HG02852 (cell line): Measurements from ENCODE around the gene ORM2.
"Not testable (repeated sequence)": the region's sequence is repeated elsewhere in the genome, so short reads cannot be mapped to it uniquely, and the experiment has no call there.

ENCODE experiments used
- ATAC-seq: cut with Tn5 transposase; IDR thresholded peaks from one replicate; pipeline ENCODE4 v1.9.1; 2021; ENCODE audit warnings: mild to moderate bottlenecking, moderate library complexity; ENCODE audit not compliant: unreplicated experiment

The ORM2 gene

DNA sequence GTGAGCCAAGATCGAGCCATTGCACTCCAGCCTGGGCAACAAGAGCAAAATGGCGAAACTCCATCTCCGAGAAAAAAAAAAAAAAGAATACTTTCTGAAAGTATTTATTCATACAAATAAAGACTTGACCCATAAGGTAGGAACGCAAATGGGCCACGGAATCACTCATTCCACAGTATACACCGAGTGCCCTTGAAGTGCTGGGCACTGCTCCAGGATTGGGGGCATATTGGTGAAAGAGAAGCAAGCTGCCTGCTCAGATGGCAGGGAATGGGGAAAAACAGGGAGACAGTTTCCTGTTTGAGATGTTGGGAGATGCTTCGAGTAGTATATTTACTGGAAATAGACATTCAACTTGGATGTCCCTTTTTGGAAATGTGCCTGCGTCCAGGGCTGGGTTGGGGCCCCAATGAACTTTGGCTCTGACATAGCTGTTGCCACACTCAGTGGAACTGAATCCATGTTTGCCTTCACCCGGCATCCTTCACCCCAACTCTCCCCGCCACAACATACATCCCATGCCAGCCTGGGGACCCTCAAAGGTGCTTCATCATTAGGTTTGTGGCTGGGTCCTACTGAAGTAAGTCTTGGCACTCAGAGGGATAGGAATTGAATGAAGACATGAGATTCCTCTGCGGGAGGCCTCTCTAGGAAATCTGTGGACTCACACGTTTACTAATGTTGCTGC, 588 bp upstream of the ORM2 start:
- ATAC-seq, result not testable (repeated sequence)

DNA sequence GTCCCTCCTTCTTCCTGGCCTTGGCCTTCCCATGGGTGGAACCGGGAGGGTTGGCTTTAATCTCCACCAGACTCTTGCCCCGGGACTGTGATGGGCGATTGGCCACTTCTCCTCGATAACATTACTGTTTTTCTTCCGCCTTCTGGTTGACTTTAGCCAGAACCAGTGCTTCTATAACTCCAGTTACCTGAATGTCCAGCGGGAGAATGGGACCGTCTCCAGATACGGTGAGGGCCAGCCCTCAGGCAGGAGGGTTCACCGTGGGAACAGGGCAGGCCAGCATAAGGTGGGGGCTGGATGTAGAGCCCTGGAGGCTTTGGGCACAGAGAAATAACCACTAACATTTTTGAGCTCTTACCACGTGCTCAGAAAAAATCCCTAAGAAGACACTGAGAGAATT, 967 bp downstream of the ORM2 start:
- ATAC-seq, result no peak

DNA sequence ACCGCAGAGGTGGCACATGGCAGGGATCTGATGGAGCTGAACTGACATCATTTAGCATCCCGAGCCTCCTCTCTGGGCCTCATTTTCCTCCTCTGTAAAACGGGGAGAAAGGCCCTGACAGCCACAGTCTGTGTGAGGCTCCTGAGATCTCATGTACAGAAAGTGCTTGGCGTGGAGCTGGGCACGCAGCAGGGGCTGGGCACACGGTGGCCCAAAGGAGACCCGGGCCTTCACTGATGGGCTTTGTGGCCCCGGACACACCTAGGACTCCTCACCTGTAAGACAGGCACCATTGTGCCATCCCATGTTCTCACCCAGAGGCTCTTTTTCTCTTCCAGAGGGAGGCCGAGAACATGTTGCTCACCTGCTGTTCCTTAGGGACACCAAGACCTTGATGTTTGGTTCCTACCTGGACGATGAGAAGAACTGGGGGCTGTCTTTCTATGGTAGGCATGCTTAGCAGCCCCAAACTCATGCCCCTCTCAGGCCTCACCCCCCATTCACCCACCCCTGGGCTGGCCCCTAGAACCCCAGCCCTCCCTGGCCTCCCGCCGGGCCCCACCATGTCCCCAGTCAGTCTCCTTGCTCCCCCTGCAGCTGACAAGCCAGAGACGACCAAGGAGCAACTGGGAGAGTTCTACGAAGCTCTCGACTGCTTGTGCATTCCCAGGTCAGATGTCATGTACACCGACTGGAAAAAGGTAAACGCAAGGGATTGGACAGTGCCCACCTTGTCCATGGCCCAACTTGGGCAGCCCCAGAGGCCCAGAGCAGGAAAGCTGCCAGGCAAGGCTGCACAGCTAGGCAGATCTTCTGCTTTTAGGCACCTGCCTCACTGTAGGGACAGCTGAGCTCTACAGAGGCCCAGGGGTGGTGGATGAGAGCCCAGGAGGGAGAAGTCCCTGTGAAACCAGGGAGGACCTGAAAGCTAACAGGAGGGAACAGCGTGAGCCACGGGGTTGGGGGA, 1.8 kb downstream of the ORM2 start:
- ATAC-seq, result not testable (repeated sequence)

DNA sequence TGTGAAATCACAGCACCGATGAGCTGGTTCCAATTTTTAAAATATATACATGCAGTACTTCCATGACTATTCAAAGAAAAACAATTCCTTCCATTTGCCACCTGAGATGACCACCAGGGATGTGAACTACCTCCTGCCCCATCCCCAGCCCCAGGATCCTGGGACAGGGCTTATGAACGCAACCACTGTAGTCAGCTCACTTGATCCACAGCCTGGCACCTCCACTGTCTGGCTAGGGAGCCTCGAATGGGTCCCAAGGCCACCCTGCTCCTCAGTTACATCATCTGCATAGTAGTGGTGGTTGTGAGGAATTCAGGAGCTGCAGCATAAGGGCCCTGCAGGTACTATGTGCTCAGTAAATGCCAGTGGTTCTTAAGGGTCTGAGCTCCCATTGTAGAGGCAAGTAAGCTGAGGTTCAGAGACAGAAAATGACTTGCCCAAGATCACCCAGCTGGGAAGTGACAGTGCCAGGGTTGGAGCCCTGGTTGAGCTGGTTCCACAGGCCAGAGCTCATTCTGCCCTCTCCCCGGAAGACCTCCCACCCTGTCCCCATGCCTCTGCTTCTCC, 2.9 kb downstream of the ORM2 start:
- ATAC-seq, result not testable (repeated sequence)

DNA sequence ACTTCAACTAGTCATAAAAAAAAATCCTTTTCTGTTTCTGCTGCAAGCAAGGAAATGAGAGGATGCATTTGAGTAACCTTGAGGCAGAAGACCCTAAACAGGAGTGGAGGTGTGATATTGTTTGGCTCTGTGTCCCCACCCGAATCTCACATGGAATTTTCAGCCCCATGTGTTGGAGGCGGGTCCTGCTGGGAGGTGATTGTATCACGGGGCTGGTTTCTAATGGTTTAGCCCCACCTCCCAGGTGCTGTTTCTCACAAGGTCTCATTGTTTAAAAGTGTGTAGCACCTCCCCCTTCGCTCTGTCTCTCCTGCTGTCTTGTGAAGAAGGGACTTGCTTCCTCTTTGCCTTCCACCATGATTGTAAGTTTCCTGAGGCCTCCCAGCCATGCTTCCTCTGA, 4.0 kb downstream of the ORM2 start:
- ATAC-seq, result not testable (repeated sequence)

DNA sequence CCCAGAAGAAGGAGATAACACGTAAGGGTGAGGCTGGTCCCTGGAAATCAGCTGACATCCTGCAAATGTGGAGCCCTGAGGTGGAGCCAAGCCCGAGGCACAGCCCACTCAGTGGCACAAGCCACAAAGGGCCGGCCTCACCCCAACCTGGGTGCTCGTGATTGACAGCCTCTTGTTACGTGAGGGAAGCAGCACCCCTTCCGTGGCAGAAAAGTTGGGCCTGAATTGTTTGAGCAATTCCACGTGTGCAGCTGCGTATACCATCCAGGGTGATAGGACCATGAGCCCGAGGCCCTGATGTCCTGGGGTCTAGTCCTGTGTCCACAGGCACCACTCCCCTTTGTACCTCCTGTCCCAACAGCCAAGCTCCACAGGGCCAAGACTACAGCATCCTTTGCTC, 4.8 kb downstream of the ORM2 start:
- no peak for ATAC-seq

DNA sequence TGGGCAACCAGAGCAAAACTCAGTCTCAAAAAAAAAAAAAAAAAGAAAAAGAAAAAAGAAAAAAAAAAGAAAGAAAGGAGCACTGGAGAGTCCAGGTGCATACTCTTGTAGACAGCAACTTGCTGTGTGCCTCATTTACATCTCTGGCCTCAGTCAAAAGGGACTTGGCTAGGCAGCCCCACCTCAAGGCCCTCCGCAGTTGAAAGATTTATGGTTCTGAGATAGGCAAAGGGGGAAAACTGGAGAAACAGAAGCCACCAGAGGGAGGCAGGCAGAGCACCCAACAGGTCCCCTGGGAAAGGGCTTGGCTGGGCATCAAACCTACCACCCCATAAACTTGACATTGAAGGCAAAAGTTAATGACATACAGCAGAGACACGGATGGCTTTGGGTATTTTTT, 6.1 kb downstream of the ORM2 start:
- no peak for ATAC-seq

DNA sequence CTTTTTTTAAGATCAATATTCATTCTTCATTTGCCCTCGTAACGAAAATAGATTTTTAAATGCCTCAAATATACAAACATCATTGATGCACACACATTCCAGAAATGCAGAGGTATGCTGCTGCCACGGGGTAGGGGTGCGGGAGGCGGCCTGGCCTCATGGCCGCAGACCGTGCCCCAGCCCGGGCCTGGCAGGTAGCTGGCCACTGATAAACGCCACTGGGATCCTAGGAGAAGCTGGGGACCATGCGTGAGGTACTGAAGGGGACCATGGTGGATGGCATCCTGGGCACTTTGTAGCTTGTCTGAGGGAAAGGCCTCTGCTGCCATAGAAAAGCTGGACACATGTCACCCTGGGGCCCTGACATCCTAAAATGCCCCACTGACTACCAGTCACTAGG, 6.5 kb downstream of the ORM2 start:
- no peak for ATAC-seq

DNA sequence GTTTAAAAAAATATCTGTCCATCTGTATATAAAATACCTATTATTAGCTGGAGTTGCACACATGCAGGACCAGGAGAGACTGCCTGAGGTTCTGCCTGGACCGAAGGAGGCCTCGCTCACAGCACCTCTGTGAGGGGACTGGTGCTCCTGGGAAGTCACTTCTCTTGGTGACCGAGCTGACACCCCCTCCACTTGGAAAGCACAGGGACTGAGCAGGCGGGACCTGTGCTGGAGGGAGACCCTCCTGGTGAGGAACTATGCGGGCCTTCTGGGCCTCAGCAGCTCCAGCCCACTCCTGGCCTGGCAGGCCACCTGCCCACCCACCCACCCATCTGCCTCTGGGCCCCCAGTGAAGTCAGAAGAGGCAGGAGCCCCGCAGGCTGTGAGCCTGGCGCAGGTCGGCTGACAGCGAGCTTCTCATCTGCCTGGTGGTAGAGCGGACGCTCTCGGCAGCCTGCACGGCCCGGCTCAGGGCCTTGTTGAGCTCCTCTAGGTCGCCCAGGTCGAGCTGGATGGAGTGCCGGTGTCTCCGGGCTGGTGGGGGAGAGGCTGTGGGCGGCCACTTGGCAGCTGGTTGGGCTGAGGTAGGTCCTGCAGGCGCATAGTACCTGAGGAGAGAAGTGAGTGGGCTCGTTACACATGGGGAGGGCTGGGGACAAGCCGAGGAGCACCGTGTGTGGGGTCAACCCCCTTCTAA, 7.2 kb downstream of the ORM2 start:
- ATAC-seq, result no peak

DNA sequence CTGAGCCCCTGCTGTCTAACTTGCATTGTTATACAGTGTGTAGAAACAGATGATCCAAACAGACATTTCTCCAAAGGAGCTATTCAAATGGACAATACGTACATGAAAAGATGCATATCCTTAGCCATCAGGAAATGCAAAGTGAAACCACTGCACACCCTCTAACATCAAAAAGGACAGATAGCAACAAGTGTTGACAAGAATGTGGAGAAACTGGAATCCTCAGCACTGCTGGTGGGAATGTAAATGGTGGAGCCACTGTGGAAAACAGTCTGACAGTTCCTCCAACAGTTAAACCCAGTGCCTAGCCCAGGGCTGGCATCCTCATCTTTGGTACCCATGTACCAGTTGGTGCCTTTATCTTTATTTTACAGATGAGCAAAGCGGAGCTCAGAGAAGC, 8.5 kb downstream of the ORM2 start:
- ATAC-seq, result no peak

DNA sequence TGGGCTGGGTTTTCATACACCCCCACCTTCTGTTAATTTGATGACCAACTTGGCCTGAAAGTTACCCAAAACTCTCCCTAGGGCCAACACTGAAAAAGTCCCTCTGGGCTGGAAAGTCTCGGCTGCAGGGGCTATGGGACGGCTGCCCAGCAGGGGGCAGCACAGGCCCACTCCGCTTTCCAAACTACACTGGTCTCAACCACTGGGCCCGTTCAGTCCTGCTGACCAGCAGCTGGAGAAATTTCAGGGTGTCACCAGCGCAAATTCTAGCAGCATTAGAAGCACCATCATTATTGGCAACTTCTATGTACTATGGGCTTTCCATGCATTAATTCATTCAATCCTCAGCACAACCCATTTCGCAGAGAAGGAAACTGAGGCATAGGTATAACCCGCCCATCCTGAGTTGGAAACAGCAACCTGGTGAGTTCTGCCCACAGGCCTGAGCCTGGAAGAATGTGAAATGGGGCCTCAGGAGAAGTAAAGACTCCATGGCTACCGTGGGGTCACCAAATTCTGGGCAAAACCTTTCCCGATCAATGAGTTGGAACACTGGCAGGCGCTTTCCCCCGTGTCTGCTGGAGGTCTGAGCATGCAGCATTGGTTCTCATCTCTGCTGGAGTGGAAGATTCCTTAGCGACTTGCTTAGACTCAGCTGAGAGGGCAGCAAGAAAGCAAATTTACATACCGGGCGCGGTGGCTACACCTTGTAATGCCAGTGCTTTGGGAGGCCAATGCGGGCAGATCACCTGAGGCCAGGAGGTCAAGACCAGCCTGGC, 9.7 kb downstream of the ORM2 start:
- peak; percentile 49 for ATAC-seq

DNA sequence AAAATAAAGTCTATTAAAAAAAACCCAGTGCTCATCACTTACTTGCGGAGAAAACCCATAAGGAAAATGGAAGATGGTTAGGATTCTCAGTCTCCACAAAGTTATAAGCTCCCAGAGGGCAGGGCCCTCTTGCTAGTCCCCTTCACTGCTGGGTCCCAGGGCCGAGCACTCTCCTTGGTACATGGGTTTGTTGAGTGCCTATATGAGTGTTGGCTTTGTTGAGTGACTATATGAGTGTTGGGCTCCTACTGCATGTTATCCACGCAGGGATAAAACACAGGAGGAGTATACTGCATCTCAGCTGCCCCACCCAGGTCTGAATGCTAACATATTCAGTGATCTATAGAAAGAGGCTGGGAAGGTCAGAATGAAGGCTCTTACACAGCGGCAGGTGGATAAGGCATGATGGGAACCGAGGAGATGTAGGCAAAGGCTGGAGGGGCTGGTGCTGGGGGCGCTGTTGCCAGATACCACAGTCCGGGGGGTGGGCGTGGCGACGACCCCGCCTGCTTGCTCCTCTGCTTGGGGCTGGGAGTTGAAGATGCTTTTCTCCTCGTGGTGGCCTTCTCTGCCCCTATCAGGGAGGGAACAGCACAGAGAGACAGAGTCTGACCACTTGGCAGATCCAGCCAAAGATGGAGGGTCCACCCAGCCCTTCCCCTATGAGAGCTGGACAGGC, 11.6 kb downstream of the ORM2 start:
- ATAC-seq, result no peak

DNA sequence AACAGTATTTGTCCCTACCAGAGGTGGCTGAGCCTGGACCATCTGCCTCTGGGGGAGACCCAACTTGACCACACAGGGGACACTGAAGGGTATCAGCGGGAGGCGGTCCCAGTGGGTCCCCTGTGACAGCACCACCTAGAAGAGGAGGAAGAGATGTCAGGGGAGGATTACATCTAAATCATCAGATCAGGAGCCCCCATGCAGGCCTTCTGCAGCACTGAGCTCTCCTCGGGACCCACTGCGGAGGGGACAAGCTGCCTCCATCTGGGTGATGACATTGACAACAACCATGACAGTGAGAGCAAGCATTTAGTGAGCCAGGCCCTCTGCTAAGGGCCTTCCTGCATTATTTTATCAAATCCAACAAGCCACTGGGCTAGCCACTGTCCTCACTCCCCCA, 12.3 kb downstream of the ORM2 start:
- no peak for ATAC-seq

DNA sequence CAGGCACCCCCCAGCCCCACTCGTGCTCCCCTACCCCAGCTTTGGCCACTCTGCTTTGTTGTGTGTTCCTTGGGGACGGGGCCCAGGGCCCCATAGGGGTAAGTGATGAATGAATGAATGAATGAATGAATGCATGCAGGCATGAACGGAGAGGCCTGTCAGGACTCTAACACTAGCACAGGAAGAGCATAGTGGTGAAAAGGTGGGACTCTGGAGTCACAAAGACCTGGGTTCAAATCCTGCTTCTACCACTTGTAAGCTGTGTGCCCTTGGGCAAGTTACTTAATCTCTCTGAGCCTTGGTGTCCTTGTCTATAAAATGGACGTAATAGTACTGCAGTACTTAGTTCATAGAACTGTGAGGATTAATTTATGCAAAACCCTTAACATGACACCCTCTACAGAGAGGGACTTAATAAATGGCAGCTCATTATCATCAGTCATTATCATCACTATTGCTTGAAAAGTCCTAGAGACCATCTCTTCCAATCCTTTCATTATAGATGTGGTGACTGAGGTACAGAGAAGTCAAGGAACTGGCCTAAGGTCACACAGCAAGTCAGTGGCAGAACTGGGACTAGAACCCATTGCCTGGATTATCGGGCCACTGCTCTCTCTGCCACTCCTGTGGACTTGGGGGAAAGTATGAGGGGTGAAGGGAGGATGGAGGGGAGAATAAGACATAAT, 13.2 kb downstream of the ORM2 start:
- no peak for ATAC-seq

DNA sequence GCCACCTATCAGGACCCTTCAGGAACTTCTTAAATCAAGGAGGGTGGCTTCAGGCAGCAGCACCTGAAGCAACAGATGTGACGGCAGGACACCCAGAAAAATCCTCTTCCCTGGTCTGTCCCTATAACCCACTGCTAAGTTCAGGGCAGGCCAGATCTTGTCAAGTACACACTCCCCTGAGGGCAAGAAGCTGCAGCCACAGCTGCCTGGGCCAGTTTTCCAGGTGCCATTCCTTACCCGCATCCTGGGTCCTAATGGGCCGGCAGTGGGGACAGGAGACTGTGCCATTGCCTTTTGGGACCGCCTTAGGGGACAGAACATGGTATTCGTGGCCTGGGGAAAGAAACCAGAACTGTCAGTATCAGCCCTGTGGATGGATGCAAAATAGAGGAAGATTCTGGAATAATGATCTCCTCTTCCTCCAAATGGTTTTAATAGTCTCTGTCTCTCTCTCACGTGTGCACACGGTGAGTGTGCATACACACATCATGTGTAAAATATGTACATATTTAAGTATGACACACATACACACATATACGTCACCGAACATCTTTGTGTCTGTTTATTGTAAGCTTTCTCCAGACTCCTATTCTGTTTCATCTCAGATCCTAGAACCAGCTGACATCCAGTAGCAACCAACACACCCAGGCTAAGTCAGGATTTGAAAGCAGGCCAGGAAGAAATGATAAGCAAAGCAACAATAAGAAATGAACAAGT, 14.0 kb downstream of the ORM2 start:
- ATAC-seq, result no peak

DNA sequence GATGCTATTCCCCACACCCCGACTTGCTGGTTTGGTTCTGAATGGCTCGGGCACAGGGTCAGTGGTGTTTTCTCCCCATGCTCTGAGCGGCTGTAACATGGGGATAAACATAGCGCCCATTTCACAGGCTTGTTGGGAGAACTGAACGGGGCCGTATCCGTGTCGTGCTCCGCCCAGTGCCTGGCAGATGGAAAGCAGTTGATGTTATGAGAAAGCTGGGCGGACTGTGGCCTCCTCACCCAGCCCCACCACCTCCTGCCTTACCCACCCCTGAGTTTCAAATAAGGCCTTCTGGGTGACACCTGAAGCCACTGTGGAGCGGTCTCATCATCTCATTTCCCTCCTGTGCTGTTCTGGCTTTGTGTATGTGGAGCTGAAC, 14.5 kb downstream of the ORM2 start:
- ATAC-seq, result no peak

DNA sequence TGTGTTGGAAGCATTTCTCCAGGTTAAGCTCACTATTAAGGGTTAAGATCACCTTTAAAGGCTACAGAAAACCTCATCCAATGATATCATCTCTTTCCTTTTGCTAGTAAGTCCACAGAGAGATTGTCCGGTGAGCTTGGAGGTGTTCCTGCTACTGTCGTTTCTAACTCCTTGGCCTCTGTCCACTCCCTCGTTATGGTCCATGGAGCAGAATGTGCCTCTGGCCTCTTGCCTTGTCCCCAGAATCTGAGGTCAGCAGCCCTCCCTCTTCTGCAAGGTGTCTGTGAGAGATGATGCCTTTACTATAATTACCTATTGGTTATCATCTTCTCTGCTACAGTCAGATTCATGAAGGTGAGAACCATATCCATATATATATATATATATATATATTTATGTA, 15.0 kb downstream of the ORM2 start:
- no peak for ATAC-seq

DNA sequence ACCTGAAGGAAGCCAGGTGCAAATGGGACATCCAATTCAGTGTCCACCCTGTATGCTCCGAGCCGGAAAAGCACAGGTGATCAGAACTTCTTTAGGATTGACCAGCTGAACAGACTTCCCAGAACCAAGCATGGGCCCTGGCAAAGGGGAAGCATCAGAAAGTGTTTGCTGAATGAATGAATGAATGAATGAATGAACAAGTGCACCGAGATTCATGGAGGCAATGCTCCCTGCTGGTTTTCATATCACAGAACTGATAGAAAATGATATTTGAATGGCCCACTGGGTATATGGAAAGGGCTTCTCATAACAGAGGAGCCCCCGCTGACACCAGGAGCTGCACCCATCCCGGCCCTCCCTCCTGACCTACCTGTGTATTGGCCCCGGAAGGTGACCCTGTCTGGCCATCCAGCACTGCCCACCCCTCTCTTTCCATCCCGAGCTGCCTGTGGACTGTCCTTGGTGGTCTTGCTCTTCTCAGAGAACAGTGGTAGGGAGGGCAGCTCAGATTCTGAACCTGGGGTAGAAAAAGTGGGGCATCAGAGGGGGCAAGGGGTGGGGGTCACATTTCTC, 15.9 kb downstream of the ORM2 start:
- no peak for ATAC-seq
